Tibial nerve (tissue), 4 donors: ENCODE data around the gene CFAP221.

Experiments
- CTCF ChIP-seq, 5 experiments: fragments of 200-600 bp in 3 of 5; fragments of 450-650 bp in 2 of 5; sonication (generic) in 3 of 5; IDR thresholded peaks; one replicate each; pipeline ENCODE4 v1.5.1; 2016 to 2019; ENCODE audit warnings: antibody characterized with exemption in 5 of 5, mild to moderate bottlenecking in 3 of 5, moderate library complexity in 2 of 5
- EP300 ChIP-seq, 2 donors: sonication (generic); formaldehyde crosslinking; IDR thresholded peaks; one replicate each; pipeline ENCODE4 v1.6.1; 2017; ENCODE audit warnings: antibody characterized with exemption in 2 of 2, mild to moderate bottlenecking in 1 of 2
- POLR2A ChIP-seq, 2 donors: fragments of 450-650 bp; IDR thresholded peaks; one replicate each; pipeline ENCODE4 v1.6.1; 2017; ENCODE audit warnings: antibody characterized with exemption in 2 of 2, mild to moderate bottlenecking in 2 of 2, moderate library complexity in 2 of 2

GRCh38 chr2:119525614-119526013 lies 18.6 kb upstream of the CFAP221 start:
- TF ChIP-seq CTCF (IDR thresholded peaks at IDR 0.05) (no peak), EP300 (IDR thresholded peaks at IDR 0.05) (no peak), POLR2A (IDR thresholded peaks at IDR 0.05) (no peak)
